Adrenal gland (tissue), 12 donors: ENCODE results near the gene MLC1. TPM values are rescaled to one million over a fixed set of nuclear protein-coding genes. Genes with fewer than 3 reads are reported as not detected.

ENCODE experiments used
- DNase-seq, 7 donors: peaks; one replicate each; pipeline ENCODE4 v3.0.0-alpha.2; 2019 to 2020
- H3K27ac ChIP-seq, 5 donors: fragments of 200-600 bp; sonication (generic) in 4 of 5; 1 replicate in 3 of 5; 2 replicates in 2 of 5; pipeline versions ENCODE4 v1.5.1 to v1.8.0; 2016 to 2020; ENCODE audit warnings: mild to moderate bottlenecking in 1 of 5
- H3K27me3 ChIP-seq: fragments of 200-600 bp; 2 replicates; pipeline ENCODE4 v1.8.0; 2021
- H3K36me3 ChIP-seq, 2 donors: fragments of 200-600 bp; replicated peaks in 1 of 2; 1 replicate in 1 of 2; 2 replicates in 1 of 2; pipeline versions ENCODE4 v1.5.1 to v1.8.0; 2018 to 2022
- H3K4me1 ChIP-seq, 2 donors: fragments of 200-600 bp; replicated peaks in 1 of 2; 1 replicate in 1 of 2; 2 replicates in 1 of 2; pipeline versions ENCODE4 v1.5.1 to v1.8.0; 2018 to 2021
- H3K4me3 ChIP-seq, 4 donors: fragments of 200-600 bp; sonication (generic) in 3 of 4; one replicate each; pipeline ENCODE4 v1.5.1; 2016 to 2018
- H3K9me3 ChIP-seq, 3 donors: fragments of 200-600 bp; sonication (generic) in 1 of 3; replicated peaks in 1 of 3; 1 replicate in 2 of 3; 2 replicates in 1 of 3; pipeline versions ENCODE4 v1.5.1 to v1.8.0; 2016 to 2021
- CTCF ChIP-seq, 6 experiments: fragments of 450-650 bp in 4 of 6; fragments of 200-600 bp in 2 of 6; sonication (generic) in 1 of 6; IDR thresholded peaks; 1 replicate in 5 of 6; 2 replicates in 1 of 6; pipeline versions ENCODE4 v1.5.1 to v1.8.0; 2016 to 2021; ENCODE audit warnings: antibody characterized with exemption in 6 of 6, mild to moderate bottlenecking in 2 of 6, moderate library complexity in 1 of 6
- POLR2A ChIP-seq, 2 donors: fragments of 450-650 bp; IDR thresholded peaks; one replicate each; pipeline ENCODE4 v1.6.1; 2017; ENCODE audit warnings: antibody characterized with exemption in 2 of 2, mild to moderate bottlenecking in 2 of 2, moderate library complexity in 1 of 2
- WGBS, 4 donors: extraction: QIAGEN DNeasy Blood & Tissue Kit in 2 of 4; methylation state at CpG; one replicate each; pipeline versions ENCODE4 v1.1.5 to v1.1.7; 2013 to 2017; 5-methylcytosine and 5-hydroxymethylcytosine counted together
- intact Hi-C, 2 donors: fragments of 100-400 bp; cut with DNase I; formaldehyde crosslinking; loops; one replicate each; pipeline versions ENCODE4 v1.14.1 to v1.15.0; 2022 to 2023
- polyA plus RNA-seq, 3 donors: library from polyadenylated mRNA; stranded (reverse); fragments of 200-250 nt in 2 of 3; fragments of 350-450 nt in 1 of 3; fragmentation: Illumina TruSeq in 1 of 3; extraction: RNeasy Lipid Tissue Mini Kit (QIAGEN cat#74804) in 1 of 3; gene quantifications; one replicate each; pipeline ENCODE4 v1.2.3, GENCODE V29; 2013 to 2014
- total RNA-seq, 9 donors: library from RNA; depleted of rRNA in 4 of 9; stranded (reverse); fragments of >200 nt in 4 of 9; fragments of 120-200 nt in 1 of 9; fragmentation: NEBNext Ultra II Directional in 1 of 9; extraction: Animal tissue kit (Norgen Biotek cat#: 25700) in 1 of 9; gene quantifications; one replicate each; pipeline versions ENCODE4 v1.1.0 to v1.2.4, GENCODE V29; 2013 to 2023
- donor health status: healthy with polysubstance abuse.
- donor health status: Bipolar disorder and iron deficiency.
- donor health status: DM: yes; HTN: yes; CAD: no.
- donor health status: DM: no; HTN: no; CAD: no.
- donor health status: DM: no; HTN: no; CAD: no.
- donor health status: DM: yes; HTN: yes; CAD: no.

Gene MLC1
- total and polyA plus RNA-seq, 12 donors: 0.03 to 0.22 TPM; not detected in 10

GRCh38 chr22:50082961-50083461 is 2.2 kb downstream of the MLC1 start:
- no peak overlapping the region for H3K27ac ChIP-seq
- intact Hi-C loops: no loop called here
- no peaks in the 10 kb centered on the region for H3K9me3 ChIP-seq
- H3K36me3 ChIP-seq: no peaks in the 10 kb centered on the region
- H3K4me1 ChIP-seq: no peaks in the 10 kb centered on the region
- peaks cover 23% of the 10 kb centered on the region for H3K27me3 ChIP-seq
- 78 to 86% (median 82%) methylated on average over 14 to 21 of the region's 21 CpGs for WGBS, 4 donors
- DNase-seq: no peak
- H3K4me3 ChIP-seq: no peak overlapping the region
- TF ChIP-seq POLR2A (IDR thresholded peaks at IDR 0.05) (no peak), CTCF (IDR thresholded peaks at IDR 0.05) (no peak)

- no peak overlapping the region for H3K4me3 ChIP-seq
- H3K27me3 ChIP-seq: peaks cover 15% of the 10 kb centered on the region
- H3K9me3 ChIP-seq: no peaks in the 10 kb centered on the region
- H3K27ac ChIP-seq: no peak overlapping the region
- DNase-seq: no peak
- H3K4me1 ChIP-seq: no peaks in the 10 kb centered on the region
- H3K36me3 ChIP-seq: no peaks in the 10 kb centered on the region
- intact Hi-C loops: no loop called here
- WGBS, 4 donors: 81 to 89% (median 86%) methylated on average over 13 to 18 of the region's 18 CpGs
- no peak for TF ChIP-seq CTCF (IDR thresholded peaks at IDR 0.05)
These were observed 3.0 kb downstream of the MLC1 start for GRCh38 chr22:50082197-50082715.

GRCh38 chr22:50081426-50082196 is 3.6 kb downstream of the MLC1 start:
- no peak overlapping the region for H3K27ac ChIP-seq
- H3K4me3 ChIP-seq: no peak overlapping the region
- TF ChIP-seq CTCF (IDR thresholded peaks at IDR 0.05): no peak
- TF ChIP-seq POLR2A (IDR thresholded peaks at IDR 0.05): no peak
- intact Hi-C loops: no loop called here
- peaks cover 13% of the 10 kb centered on the region for H3K27me3 ChIP-seq
- WGBS, 4 donors: 81 to 86% (median 83%) methylated on average over 21 to 27 of the region's 27 CpGs
- no peaks in the 10 kb centered on the region for H3K4me1 ChIP-seq
- no peaks in the 10 kb centered on the region for H3K36me3 ChIP-seq
- no peak for DNase-seq
- H3K9me3 ChIP-seq: no peaks in the 10 kb centered on the region

- intact Hi-C loops: no loop called here
- H3K27ac ChIP-seq: no peak overlapping the region
- no peak for DNase-seq
- no peaks in the 10 kb centered on the region for H3K4me1 ChIP-seq
- no peak for TF ChIP-seq CTCF (IDR thresholded peaks at IDR 0.05)
- H3K9me3 ChIP-seq: no peaks in the 10 kb centered on the region
- H3K27me3 ChIP-seq: peaks cover 13% of the 10 kb centered on the region
- no peak overlapping the region for H3K4me3 ChIP-seq
- no peaks in the 10 kb centered on the region for H3K36me3 ChIP-seq
- 64 to 83% (median 81%) methylated on average over 12 to 13 of the region's 13 CpGs for WGBS, 4 donors
These were observed 5.2 kb downstream of the MLC1 start for GRCh38 chr22:50080077-50080465.
